Tibial nerve (tissue), 4 donors: Measurements from ENCODE around the gene GSTA4. TPM values are rescaled to one million over a fixed set of nuclear protein-coding genes. Genes with fewer than 3 reads are reported as not detected.

Experiments
- DNase-seq, 2 donors: peaks; one replicate each; pipeline ENCODE4 v3.0.0-alpha.2; 2019; ENCODE audit warnings: low spot score in 2 of 2
- H3K27ac ChIP-seq, 4 donors: fragments of 200-600 bp; sonication (generic) in 3 of 4; one replicate each; pipeline ENCODE4 v1.5.1; 2017 to 2019; ENCODE audit warnings: mild to moderate bottlenecking in 1 of 4
- H3K27me3 ChIP-seq, 2 donors: fragments of 200-600 bp; sonication (generic) in 1 of 2; one replicate each; pipeline versions ENCODE4 v1.5.1 to v1.6.0; 2017 to 2019
- H3K36me3 ChIP-seq, 3 donors: fragments of 200-600 bp; sonication (generic); one replicate each; pipeline ENCODE4 v1.5.1; 2018 to 2019
- H3K4me1 ChIP-seq, 4 donors: fragments of 200-600 bp; sonication (generic) in 3 of 4; one replicate each; pipeline ENCODE4 v1.5.1; 2017 to 2019
- H3K4me3 ChIP-seq, 4 donors: fragments of 200-600 bp; sonication (generic) in 3 of 4; one replicate each; pipeline ENCODE4 v1.5.1; 2017 to 2019; ENCODE audit warnings: mild to moderate bottlenecking in 1 of 4, moderate library complexity in 1 of 4
- H3K9me3 ChIP-seq, 4 donors: fragments of 200-600 bp; sonication (generic) in 3 of 4; one replicate each; pipeline ENCODE4 v1.5.1; 2017 to 2019
- EP300 ChIP-seq, 2 donors: sonication (generic); formaldehyde crosslinking; IDR thresholded peaks; one replicate each; pipeline ENCODE4 v1.6.1; 2017; ENCODE audit warnings: antibody characterized with exemption in 2 of 2, mild to moderate bottlenecking in 1 of 2
- POLR2A ChIP-seq, 2 donors: fragments of 450-650 bp; IDR thresholded peaks; one replicate each; pipeline ENCODE4 v1.6.1; 2017; ENCODE audit warnings: antibody characterized with exemption in 2 of 2, mild to moderate bottlenecking in 2 of 2, moderate library complexity in 2 of 2
- WGBS, 2 donors: methylation state at CpG; one replicate each; pipeline ENCODE4 v1.1.5; 2018; 5-methylcytosine and 5-hydroxymethylcytosine counted together
- total RNA-seq, 4 donors: library from RNA; depleted of rRNA; stranded (reverse); fragments of >200 nt; gene quantifications; one replicate each; pipeline ENCODE4 v1.1.0, GENCODE V29; 2016
- TF ChIP-seq, protein P1 (sequence below), 5 experiments: fragments of 200-600 bp in 3 of 5; fragments of 450-650 bp in 2 of 5; sonication (generic) in 3 of 5; IDR thresholded peaks; one replicate each; pipeline ENCODE4 v1.5.1; 2016 to 2019; ENCODE audit warnings: antibody characterized with exemption in 5 of 5, mild to moderate bottlenecking in 3 of 5, moderate library complexity in 2 of 5

Gene GSTA4
- total RNA-seq, 4 donors from 2014 or later, result 24.3 to 34.7 (median 29.1) TPM

- WGBS, 2 donors, result 25 to 31% methylated on average over 4 of the region's 4 CpGs
- DNase-seq, result no peak
- Histone ChIP-seq H3K4me3 (no peak overlapping the region), H3K4me1 (peaks cover 0 to 21% (median 5%) of the 10 kb centered on the region in 4 donors), H3K27me3 (no peaks in the 10 kb centered on the region), H3K9me3 (no peaks in the 10 kb centered on the region), H3K27ac (peak overlapping the region; percentile 5 to 61 (median 17)), H3K36me3 (peaks cover 0 to 62% (median 0%) of the 10 kb centered on the region in 3 donors)
- TF ChIP-seq POLR2A (IDR thresholded peaks at IDR 0.05), result no peak
- TF ChIP-seq, protein P1, sequence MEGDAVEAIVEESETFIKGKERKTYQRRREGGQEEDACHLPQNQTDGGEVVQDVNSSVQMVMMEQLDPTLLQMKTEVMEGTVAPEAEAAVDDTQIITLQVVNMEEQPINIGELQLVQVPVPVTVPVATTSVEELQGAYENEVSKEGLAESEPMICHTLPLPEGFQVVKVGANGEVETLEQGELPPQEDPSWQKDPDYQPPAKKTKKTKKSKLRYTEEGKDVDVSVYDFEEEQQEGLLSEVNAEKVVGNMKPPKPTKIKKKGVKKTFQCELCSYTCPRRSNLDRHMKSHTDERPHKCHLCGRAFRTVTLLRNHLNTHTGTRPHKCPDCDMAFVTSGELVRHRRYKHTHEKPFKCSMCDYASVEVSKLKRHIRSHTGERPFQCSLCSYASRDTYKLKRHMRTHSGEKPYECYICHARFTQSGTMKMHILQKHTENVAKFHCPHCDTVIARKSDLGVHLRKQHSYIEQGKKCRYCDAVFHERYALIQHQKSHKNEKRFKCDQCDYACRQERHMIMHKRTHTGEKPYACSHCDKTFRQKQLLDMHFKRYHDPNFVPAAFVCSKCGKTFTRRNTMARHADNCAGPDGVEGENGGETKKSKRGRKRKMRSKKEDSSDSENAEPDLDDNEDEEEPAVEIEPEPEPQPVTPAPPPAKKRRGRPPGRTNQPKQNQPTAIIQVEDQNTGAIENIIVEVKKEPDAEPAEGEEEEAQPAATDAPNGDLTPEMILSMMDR (IDR thresholded peaks at IDR 0.05), result no peak
- TF ChIP-seq EP300 (IDR thresholded peaks at IDR 0.05), result no peak
Observed at GRCh38 chr6:53032849-53033248, 37.8 kb upstream of the GSTA4 start.

DNA sequence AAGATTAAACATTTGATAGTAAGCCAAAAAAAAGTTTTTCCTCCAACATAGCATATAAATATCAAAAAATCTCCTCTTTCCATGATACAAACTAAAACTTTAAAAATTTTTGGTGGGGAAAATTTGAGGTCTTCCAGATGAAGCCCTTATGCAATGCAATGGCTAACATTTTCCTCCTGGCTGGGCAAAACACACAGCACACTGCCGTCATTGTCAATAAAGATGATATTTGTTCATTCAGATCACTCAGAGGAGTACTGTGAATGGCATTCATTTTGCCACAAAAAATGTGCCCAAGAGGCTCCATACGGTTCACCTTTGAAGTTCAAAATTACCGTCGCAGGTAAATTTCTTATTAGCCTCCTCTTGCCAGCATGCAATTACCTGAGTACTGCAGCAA lies 36.2 kb upstream of the GSTA4 start:
- Histone ChIP-seq H3K27ac (no peak overlapping the region), H3K4me1 (peaks cover 0 to 21% (median 5%) of the 10 kb centered on the region in 4 donors), H3K36me3 (peaks cover 0 to 58% (median 0%) of the 10 kb centered on the region in 3 donors), H3K4me3 (no peak overlapping the region), H3K9me3 (no peaks in the 10 kb centered on the region), H3K27me3 (no peaks in the 10 kb centered on the region)
- WGBS, 2 donors, result 74 to 78% methylated on average over 4 of the region's 4 CpGs
- TF ChIP-seq, protein P1 (IDR thresholded peaks at IDR 0.05), result no peak
- TF ChIP-seq POLR2A (IDR thresholded peaks at IDR 0.05) (no peak), EP300 (IDR thresholded peaks at IDR 0.05) (no peak)
- DNase-seq, result no peak

- Histone ChIP-seq H3K27ac (no peak overlapping the region), H3K4me3 (no peak overlapping the region), H3K27me3 (no peaks in the 10 kb centered on the region), H3K36me3 (peaks cover 0 to 57% (median 0%) of the 10 kb centered on the region in 3 donors), H3K4me1 (peaks cover 0 to 26% (median 5%) of the 10 kb centered on the region in 4 donors), H3K9me3 (no peaks in the 10 kb centered on the region)
- DNase-seq, result no peak
- WGBS, 2 donors, result 90 to 92% methylated on average over 3 of the region's 3 CpGs
- TF ChIP-seq, protein P1 (IDR thresholded peaks at IDR 0.05), result no peak
- TF ChIP-seq EP300 (IDR thresholded peaks at IDR 0.05) (no peak), POLR2A (IDR thresholded peaks at IDR 0.05) (no peak)
Observed at GRCh38 chr6:53029761-53030160, 34.7 kb upstream of the GSTA4 start.

DNA sequence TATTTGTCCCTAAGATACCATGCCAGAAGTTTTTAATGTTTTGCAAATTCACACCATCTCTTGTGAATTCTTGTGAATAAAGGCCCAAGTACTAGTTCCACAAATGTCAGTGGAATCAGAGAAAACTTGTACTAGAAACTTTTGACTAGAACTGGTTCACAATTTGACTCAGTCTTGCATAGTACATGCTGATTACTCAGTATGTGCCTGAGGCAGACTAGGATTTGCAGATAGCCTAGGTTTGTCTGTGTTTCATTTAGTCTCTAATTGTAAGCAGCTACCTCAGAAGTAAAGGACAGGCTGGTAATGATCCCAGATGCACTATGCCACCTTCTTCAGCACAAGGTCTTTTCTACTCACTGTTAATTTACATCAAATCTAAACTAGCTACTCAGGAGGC lies 34.2 kb upstream of the GSTA4 start:
- DNase-seq, result no peak
- no peaks in the 10 kb centered on the region for H3K9me3 ChIP-seq
- no peak overlapping the region for H3K27ac ChIP-seq
- TF ChIP-seq POLR2A (IDR thresholded peaks at IDR 0.05), result no peak
- TF ChIP-seq, protein P1 (IDR thresholded peaks at IDR 0.05), result no peak
- no peak for TF ChIP-seq EP300 (IDR thresholded peaks at IDR 0.05)
- no peaks in the 10 kb centered on the region for H3K27me3 ChIP-seq
- peaks cover 0 to 26% (median 5%) of the 10 kb centered on the region in 4 donors for H3K4me1 ChIP-seq
- peaks cover 0 to 52% (median 0%) of the 10 kb centered on the region in 3 donors for H3K36me3 ChIP-seq
- no peak overlapping the region for H3K4me3 ChIP-seq

DNA sequence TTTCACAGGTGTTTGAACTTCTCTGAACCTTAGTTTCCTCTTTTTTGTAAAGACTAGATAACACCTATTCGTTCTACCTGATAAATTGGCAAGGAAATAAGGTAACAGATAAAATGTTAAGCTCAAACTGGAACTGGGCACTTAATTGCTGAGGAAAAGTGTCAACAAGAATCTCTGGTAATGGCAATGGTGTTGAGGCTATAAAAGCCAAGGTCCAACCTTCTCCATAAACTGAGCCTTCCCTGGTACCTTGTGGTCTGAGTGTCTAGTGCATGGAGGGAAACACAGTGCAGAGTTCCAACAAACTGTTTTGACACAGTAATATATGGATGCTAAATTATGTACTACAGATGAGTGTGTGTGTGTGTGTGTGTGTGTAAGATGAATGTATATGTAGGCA lies 33.4 kb upstream of the GSTA4 start:
- 89 to 93% methylated on average over 1 of the region's 1 CpG for WGBS, 2 donors
- H3K36me3 ChIP-seq, result peaks cover 0 to 51% (median 0%) of the 10 kb centered on the region in 3 donors
- DNase-seq, result no peak
- no peaks in the 10 kb centered on the region for H3K9me3 ChIP-seq
- TF ChIP-seq, protein P1 (IDR thresholded peaks at IDR 0.05), result no peak
- no peak for TF ChIP-seq EP300 (IDR thresholded peaks at IDR 0.05)
- TF ChIP-seq POLR2A (IDR thresholded peaks at IDR 0.05), result no peak
- no peak overlapping the region for H3K27ac ChIP-seq
- H3K4me1 ChIP-seq, result peaks cover 0 to 20% (median 2%) of the 10 kb centered on the region in 4 donors
- H3K4me3 ChIP-seq, result no peak overlapping the region
- H3K27me3 ChIP-seq, result no peaks in the 10 kb centered on the region
